Ovary (tissue), 3 donors: ENCODE data around the gene MPC1L.

Source experiments
- EP300 ChIP-seq: sonication (generic); formaldehyde crosslinking; IDR thresholded peaks from one replicate; pipeline ENCODE4 v1.6.1; 2017; ENCODE audit warnings: antibody characterized with exemption
- POLR2A ChIP-seq: fragments of 450-650 bp; IDR thresholded peaks from one replicate; pipeline ENCODE4 v1.6.1; 2017; ENCODE audit warnings: antibody characterized with exemption, mild to moderate bottlenecking, moderate library complexity
- TF ChIP-seq, protein P1 (sequence below), 3 donors: fragments of 450-650 bp in 2 of 3; fragments of 200-600 bp in 1 of 3; IDR thresholded peaks; one replicate each; pipeline versions ENCODE4 v1.5.1 to v1.8.0; 2016 to 2022; ENCODE audit warnings: antibody characterized with exemption in 3 of 3, mild to moderate bottlenecking in 1 of 3
- donor health status: DM: no; HTN: no; CAD: no.

DNA sequence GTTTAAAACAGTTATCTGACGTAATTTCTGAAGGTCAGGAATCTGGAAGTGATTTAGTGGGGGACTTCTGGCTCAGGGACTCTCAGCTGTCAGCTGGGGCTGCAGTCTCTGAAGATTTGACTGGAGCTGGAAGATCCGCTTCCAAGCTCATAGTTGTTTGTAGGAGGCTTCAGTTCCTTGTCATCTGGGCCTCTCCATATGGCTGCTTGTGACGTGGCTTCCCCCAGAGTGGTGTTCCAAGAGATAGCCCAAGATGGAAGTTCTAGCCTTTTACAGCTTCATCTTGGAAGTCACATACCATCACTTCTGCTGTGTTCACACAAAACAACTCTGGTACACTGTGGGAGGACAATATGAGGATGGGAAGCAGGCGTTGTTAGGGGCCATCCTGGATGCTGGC lies 2.1 kb downstream of the MPC1L start:
- TF ChIP-seq, protein P1, sequence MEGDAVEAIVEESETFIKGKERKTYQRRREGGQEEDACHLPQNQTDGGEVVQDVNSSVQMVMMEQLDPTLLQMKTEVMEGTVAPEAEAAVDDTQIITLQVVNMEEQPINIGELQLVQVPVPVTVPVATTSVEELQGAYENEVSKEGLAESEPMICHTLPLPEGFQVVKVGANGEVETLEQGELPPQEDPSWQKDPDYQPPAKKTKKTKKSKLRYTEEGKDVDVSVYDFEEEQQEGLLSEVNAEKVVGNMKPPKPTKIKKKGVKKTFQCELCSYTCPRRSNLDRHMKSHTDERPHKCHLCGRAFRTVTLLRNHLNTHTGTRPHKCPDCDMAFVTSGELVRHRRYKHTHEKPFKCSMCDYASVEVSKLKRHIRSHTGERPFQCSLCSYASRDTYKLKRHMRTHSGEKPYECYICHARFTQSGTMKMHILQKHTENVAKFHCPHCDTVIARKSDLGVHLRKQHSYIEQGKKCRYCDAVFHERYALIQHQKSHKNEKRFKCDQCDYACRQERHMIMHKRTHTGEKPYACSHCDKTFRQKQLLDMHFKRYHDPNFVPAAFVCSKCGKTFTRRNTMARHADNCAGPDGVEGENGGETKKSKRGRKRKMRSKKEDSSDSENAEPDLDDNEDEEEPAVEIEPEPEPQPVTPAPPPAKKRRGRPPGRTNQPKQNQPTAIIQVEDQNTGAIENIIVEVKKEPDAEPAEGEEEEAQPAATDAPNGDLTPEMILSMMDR (IDR thresholded peaks at IDR 0.05), result no peak
- TF ChIP-seq POLR2A (no peak), EP300 (no peak)
